ENCODE measurements around the gene RAET1E. TPM values are rescaled to one million over a fixed set of nuclear protein-coding genes. Genes with fewer than 3 reads are reported as not detected.
"Not testable (repeated sequence)": the region's sequence is repeated elsewhere in the genome, so short reads cannot be mapped to it uniquely, and the experiment has no call there.

Gene RAET1E
- total and polyA plus RNA-seq, 4 donors, result 0.18 to 1.7 (median 0.65) TPM; not detected in 1

DNA sequence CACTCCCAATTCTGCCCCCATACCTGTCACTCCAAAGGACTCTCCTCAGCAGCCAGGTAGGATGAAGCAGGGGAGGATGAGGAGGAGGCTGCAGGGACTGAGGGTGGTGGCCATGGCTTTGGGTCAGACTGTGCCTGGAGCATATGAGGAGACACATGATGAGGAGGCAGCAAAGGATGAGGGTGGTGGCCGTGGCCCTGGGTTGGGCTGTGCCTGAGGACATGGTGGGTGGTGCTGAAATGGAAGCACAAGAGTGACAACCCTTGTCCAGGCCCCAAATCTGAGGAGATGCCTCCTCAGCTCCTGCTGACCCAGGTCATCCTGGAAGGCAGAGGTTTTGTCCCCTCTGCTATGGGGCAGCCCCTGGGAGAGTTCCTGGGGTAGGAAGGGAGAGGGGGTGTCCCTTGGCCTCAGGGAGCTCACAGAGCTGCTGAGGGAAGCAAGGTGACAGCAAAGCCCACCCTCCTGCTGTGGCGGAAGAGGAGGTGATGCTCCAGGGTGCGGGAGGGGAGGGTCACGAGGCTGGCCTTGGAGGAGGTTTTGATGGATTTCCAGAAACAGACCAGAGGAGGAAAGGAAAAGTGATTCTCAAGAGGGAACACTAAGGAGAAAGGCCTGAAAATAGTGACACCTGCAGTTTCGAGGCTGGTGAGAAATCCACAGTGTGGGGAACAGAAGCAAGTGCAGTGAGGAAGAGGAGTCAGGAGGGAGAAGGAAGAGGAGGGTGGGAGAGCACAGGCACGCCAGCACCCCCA lies 20.4 kb upstream of the RAET1E start:
- H3K4me1 ChIP-seq (ENCODE audit: control insufficient read depth in 1 of 2, insufficient read depth in 2 of 2, low read length in 2 of 2), result no peaks in the 10 kb centered on the region
- no peaks in the 10 kb centered on the region for H3K27me3 ChIP-seq (ENCODE audit: control insufficient read depth in 1 of 2, insufficient read depth in 2 of 2, low read length in 1 of 2)
- DNase-seq, result peak; percentile 23 to 56
- no peak overlapping the region for H3K4me3 ChIP-seq (ENCODE audit: low read length in 2 of 2)
- no peaks in the 10 kb centered on the region for H3K9me3 ChIP-seq (ENCODE audit: control insufficient read depth, low read length)
- intact Hi-C loops (cut with DNase I), result no loop called here
- WGBS, 2 donors, result 91 to 92% methylated on average over 6 of the region's 6 CpGs
- H3K27ac ChIP-seq (ENCODE audit: low read depth in 1 of 2, low read length in 2 of 2), result no peak overlapping the region
- ATAC-seq (ENCODE audit: low FRiP score), result no peak
- no peaks in the 10 kb centered on the region for H3K36me3 ChIP-seq (ENCODE audit: control insufficient read depth in 1 of 2, insufficient read depth in 2 of 2, low read length in 1 of 2)

DNA sequence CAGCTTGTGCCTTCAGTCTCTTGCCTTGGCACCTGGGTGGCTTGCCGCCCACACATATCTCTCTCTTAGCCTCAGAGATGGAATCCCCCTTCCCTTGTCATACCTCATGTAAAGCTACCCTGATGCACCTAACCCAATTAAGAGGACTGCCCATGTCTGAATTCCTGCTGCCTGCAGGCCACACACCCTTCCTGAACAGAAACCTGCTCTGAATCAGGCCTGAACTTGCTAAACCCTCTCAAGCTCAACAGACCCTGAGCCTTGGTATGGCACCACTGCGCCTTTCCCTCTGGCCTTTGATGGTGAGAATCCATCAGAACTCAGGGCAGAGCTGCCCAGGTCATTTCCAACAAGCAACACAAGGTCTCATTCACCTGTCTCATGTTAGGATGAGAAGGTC lies 19.8 kb upstream of the RAET1E start:
- DNase-seq (no peak), ATAC-seq (ENCODE audit: low FRiP score) (no peak)
- no peaks in the 10 kb centered on the region for H3K36me3 ChIP-seq (ENCODE audit: control insufficient read depth in 1 of 2, insufficient read depth in 2 of 2, low read length in 1 of 2)
- intact Hi-C loops (cut with DNase I), result no loop called here
- H3K9me3 ChIP-seq (ENCODE audit: control insufficient read depth, low read length), result no peaks in the 10 kb centered on the region
- no peaks in the 10 kb centered on the region for H3K4me1 ChIP-seq (ENCODE audit: control insufficient read depth in 1 of 2, insufficient read depth in 2 of 2, low read length in 2 of 2)
- H3K4me3 ChIP-seq (ENCODE audit: low read length in 2 of 2), result no peak overlapping the region
- WGBS, 2 donors, result 95 to 96% methylated on average over 2 of the region's 2 CpGs
- H3K27ac ChIP-seq (ENCODE audit: low read depth in 1 of 2, low read length in 2 of 2), result no peak overlapping the region
- H3K27me3 ChIP-seq (ENCODE audit: control insufficient read depth in 1 of 2, insufficient read depth in 2 of 2, low read length in 1 of 2), result no peaks in the 10 kb centered on the region

DNA sequence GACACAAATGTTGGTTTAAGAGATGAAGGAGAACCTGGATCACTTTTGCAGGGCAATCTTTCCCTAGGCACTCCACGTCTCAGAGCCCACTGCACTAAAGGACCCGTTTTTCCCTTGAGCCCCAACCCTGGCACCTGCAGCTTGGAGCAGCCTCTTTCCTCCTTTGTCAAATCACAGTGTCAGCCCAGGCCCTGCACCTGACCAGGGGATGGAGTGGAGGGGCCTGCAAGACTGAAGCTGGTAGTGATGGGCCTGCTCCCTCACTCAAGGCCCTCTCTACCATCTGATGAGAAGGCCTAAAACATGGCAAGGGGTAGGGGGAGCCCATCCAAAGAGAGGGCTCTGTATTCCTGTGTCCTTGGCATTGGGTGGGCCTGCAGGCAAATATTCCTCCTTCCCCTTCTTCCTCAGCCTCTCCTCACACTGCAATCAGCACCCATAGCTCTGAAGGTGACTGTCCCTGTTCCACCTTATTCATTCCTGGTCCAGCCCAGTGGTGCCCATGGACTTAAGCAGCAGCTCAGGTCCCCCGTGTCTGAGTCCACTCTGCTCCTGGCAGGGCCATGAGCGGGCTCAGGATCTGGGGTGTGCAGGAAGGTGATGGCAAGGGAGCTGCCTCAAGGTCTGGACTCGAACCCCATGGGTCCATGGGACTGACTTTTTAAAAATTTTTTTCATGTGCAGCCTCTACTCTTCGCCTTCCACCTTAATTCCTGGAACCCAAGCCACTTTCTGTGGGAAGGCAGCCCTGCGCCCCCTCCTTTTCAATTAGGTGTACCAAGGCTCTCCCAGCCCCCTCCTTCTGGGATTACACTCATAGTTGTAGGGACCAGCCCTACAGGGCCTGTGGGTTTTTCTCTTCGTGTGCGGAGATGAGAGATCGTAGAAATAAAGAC lies 18.3 kb upstream of the RAET1E start:
- Histone ChIP-seq H3K27ac (ENCODE audit: low read depth in 1 of 2, low read length in 2 of 2) (no peak overlapping the region), H3K27me3 (ENCODE audit: control insufficient read depth in 1 of 2, insufficient read depth in 2 of 2, low read length in 1 of 2) (no peaks in the 10 kb centered on the region), H3K36me3 (ENCODE audit: control insufficient read depth in 1 of 2, insufficient read depth in 2 of 2, low read length in 1 of 2) (no peaks in the 10 kb centered on the region), H3K4me1 (ENCODE audit: control insufficient read depth in 1 of 2, insufficient read depth in 2 of 2, low read length in 2 of 2) (no peaks in the 10 kb centered on the region), H3K9me3 (ENCODE audit: control insufficient read depth, low read length) (no peaks in the 10 kb centered on the region), H3K4me3 (ENCODE audit: low read length in 2 of 2) (no peak overlapping the region)
- WGBS, 2 donors, result 94 to 95% methylated on average over 10 of the region's 10 CpGs
- intact Hi-C loops (cut with DNase I), result no loop called here
- peak in 1 of 2 donors; percentile 39 for DNase-seq
- ATAC-seq (ENCODE audit: low FRiP score), result no peak

DNA sequence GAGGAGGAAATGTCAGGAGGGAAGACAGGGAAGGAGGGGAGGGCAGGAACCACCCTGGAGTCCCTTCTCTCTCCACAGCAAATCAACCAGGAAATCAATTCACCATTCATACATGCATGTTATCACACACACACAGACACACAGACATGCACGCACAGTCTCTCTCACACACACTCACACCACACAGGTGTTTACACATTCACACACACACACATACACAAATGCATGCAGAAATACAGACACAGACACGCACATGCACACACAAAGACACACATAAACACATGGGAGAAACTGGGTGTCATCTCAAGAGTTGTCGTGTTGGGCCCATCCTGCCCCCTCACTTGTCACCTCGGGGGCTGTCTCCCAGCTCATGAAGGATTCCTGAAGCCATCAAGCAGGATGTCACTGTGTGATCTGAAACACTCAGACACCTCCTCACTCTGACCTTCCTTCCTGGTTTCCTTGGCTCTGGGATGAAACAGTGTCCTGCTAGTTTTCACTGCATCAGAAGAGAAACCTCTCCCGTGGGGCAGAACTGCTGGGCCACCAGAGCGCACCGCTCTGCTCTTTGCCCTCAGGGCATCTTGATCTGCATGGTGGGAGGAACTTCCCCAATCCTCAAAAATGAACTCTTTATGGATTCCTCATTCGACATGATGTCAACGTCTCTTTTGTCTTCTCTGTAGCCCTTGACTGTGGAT lies 15.8 kb upstream of the RAET1E start:
- H3K27ac ChIP-seq (ENCODE audit: low read depth in 1 of 2, low read length in 2 of 2), result no peak overlapping the region
- H3K27me3 ChIP-seq (ENCODE audit: control insufficient read depth in 1 of 2, insufficient read depth in 2 of 2, low read length in 1 of 2), result no peaks in the 10 kb centered on the region
- ATAC-seq (ENCODE audit: low FRiP score) (no peak), DNase-seq (peak in 1 of 2 donors; percentile 46)
- intact Hi-C loops (cut with DNase I), result no loop called here
- no peaks in the 10 kb centered on the region for H3K36me3 ChIP-seq (ENCODE audit: control insufficient read depth in 1 of 2, insufficient read depth in 2 of 2, low read length in 1 of 2)
- H3K4me1 ChIP-seq (ENCODE audit: control insufficient read depth in 1 of 2, insufficient read depth in 2 of 2, low read length in 2 of 2), result no peaks in the 10 kb centered on the region
- no peak overlapping the region for H3K4me3 ChIP-seq (ENCODE audit: low read length in 2 of 2)
- H3K9me3 ChIP-seq (ENCODE audit: control insufficient read depth, low read length), result no peaks in the 10 kb centered on the region
- 78 to 79% methylated on average over 9 of the region's 9 CpGs for WGBS, 2 donors

DNA sequence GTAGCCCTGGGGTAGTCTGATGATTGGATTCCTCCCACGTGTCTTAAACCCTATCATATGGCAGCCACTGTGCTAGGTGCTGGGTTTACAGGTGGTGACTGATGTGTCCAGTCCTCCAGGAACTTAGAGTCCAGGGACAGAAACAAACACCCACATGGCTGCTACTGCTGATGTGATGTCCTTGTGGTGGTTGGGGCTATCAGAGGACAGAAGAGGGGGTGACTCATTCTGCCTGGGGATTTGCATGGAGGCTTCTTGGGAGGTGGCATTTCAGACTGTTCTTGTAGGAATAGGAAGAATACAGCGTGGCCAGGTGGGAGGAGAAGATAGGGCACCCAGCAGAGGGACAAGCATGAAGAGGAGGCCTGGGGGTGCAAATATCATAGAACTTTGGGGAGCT lies 15.2 kb upstream of the RAET1E start:
- H3K36me3 ChIP-seq (ENCODE audit: control insufficient read depth in 1 of 2, insufficient read depth in 2 of 2, low read length in 1 of 2), result no peaks in the 10 kb centered on the region
- intact Hi-C loops (cut with DNase I), result no loop called here
- no peak overlapping the region for H3K4me3 ChIP-seq (ENCODE audit: low read length in 2 of 2)
- H3K27me3 ChIP-seq (ENCODE audit: control insufficient read depth in 1 of 2, insufficient read depth in 2 of 2, low read length in 1 of 2), result no peaks in the 10 kb centered on the region
- 86 to 88% methylated on average over 2 of the region's 2 CpGs for WGBS, 2 donors
- no peak overlapping the region for H3K27ac ChIP-seq (ENCODE audit: low read depth in 1 of 2, low read length in 2 of 2)
- no peaks in the 10 kb centered on the region for H3K4me1 ChIP-seq (ENCODE audit: control insufficient read depth in 1 of 2, insufficient read depth in 2 of 2, low read length in 2 of 2)
- peaks cover 1% of the 10 kb centered on the region for H3K9me3 ChIP-seq (ENCODE audit: control insufficient read depth, low read length)
- ATAC-seq (ENCODE audit: low FRiP score) (no peak), DNase-seq (no peak)

DNA sequence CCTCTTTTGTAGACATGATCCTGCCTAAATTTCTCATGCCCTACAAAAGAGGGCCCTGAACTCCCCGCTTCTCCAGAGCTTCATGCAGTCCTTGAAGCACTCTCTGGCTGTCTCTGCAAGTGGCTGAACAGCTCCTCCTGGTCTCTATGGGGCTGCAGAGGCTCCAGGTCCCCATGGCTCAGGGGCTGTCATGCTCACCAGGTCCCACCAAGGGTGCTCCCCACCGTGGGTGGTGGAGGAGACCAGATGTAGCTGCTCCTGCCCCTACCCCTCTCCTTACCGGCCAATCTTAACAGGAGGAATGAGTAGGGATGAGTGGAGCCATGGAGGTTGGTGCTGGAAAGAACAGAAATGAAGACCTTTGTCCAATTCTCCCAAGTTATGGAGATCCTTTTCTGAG lies 14.8 kb upstream of the RAET1E start:
- H3K4me3 ChIP-seq (ENCODE audit: low read length in 2 of 2); ATAC-seq (ENCODE audit: low FRiP score); intact Hi-C loops (cut with DNase I); H3K27ac ChIP-seq (ENCODE audit: low read depth in 1 of 2, low read length in 2 of 2); H3K9me3 ChIP-seq (ENCODE audit: control insufficient read depth, low read length); H3K27me3 ChIP-seq (ENCODE audit: control insufficient read depth in 1 of 2, insufficient read depth in 2 of 2, low read length in 1 of 2); H3K36me3 ChIP-seq (ENCODE audit: control insufficient read depth in 1 of 2, insufficient read depth in 2 of 2, low read length in 1 of 2); H3K4me1 ChIP-seq (ENCODE audit: control insufficient read depth in 1 of 2, insufficient read depth in 2 of 2, low read length in 2 of 2): not testable (repeated sequence)
- 78 to 90% methylated on average over 3 of the region's 3 CpGs for WGBS, 2 donors
- DNase-seq, result peak; percentile 29 to 34

DNA sequence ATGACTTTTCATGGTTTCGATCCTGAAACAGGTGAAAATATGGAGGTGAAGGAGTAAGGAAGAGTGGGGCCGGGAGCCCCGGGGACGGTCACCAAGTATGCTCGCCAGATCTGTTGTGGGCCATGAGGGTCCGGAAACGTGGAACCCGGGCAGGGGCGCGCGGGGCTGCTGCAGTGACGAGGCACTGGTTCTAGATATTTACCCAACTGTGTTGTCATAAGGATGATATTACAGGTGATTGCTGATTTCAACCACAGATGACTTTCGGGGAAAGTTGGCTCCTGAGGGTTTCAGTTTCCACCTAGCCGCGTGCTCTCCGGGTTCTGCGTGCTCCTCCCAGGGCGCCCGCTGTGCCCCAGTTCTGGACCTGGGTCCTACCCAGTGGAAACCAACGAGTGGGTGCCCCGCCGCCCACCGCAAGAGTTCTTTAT lies 12.8 kb upstream of the RAET1E start:
- no peak for ATAC-seq (ENCODE audit: low FRiP score)
- H3K4me1 ChIP-seq (ENCODE audit: control insufficient read depth in 1 of 2, insufficient read depth in 2 of 2, low read length in 2 of 2), result no peaks in the 10 kb centered on the region
- 96% methylated on average over 23 of the region's 23 CpGs for WGBS, 2 donors
- intact Hi-C loops (cut with DNase I), result no loop called here
- H3K9me3 ChIP-seq (ENCODE audit: control insufficient read depth, low read length), result peaks cover 1% of the 10 kb centered on the region
- H3K4me3 ChIP-seq (ENCODE audit: low read length in 2 of 2), result no peak overlapping the region
- no peaks in the 10 kb centered on the region for H3K36me3 ChIP-seq (ENCODE audit: control insufficient read depth in 1 of 2, insufficient read depth in 2 of 2, low read length in 1 of 2)
- no peak overlapping the region for H3K27ac ChIP-seq (ENCODE audit: low read depth in 1 of 2, low read length in 2 of 2)
- no peaks in the 10 kb centered on the region for H3K27me3 ChIP-seq (ENCODE audit: control insufficient read depth in 1 of 2, insufficient read depth in 2 of 2, low read length in 1 of 2)
- peak; percentile 33 to 67 for DNase-seq

DNA sequence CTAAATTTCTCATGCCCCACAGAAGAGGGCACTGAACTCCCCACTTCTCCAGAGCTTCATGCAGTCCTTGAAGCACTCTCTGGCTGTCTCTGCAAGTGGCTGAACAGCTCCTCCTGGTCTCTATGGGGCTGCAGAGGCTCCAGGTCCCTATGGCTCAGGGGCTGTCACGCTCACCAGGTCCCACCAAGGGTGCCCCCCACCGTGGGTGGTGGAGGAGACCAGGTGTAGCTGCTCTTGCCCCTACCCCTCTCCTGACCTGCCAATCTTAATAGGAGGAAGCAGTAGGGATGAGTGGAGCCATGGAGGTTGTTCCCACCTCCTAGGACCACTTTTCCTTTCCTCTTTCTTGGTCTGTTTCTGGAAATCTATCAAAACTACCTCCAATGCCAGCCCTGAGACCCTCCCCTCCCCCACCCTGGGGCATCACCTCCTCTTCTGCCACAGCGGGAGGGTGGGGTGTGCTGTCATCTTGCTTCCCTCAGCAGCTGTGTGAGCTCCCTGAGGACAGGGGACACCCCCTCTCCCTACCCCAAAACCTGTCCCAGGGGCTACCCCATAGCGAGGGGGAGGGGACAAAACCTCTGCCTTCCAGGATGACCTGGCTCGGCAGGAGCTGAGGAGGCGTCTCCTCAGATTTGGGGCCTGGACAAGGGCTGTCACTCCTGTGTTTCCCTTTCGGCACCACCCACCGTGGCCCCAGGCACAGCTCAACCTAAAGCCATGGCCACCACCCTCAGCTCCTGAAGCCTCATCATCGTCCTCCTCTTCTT lies 12.0 kb upstream of the RAET1E start:
- Histone ChIP-seq H3K4me1 (ENCODE audit: control insufficient read depth in 1 of 2, insufficient read depth in 2 of 2, low read length in 2 of 2) (no peaks in the 10 kb centered on the region), H3K36me3 (ENCODE audit: control insufficient read depth in 1 of 2, insufficient read depth in 2 of 2, low read length in 1 of 2) (no peaks in the 10 kb centered on the region), H3K4me3 (ENCODE audit: low read length in 2 of 2) (no peak overlapping the region), H3K9me3 (ENCODE audit: control insufficient read depth, low read length) (peaks cover 1% of the 10 kb centered on the region), H3K27ac (ENCODE audit: low read depth in 1 of 2, low read length in 2 of 2) (no peak overlapping the region), H3K27me3 (ENCODE audit: control insufficient read depth in 1 of 2, insufficient read depth in 2 of 2, low read length in 1 of 2) (no peaks in the 10 kb centered on the region)
- ATAC-seq (ENCODE audit: low FRiP score), result no peak
- intact Hi-C loops (cut with DNase I), result no loop called here
- DNase-seq, result peak; percentile 32 to 44
- 89 to 94% methylated on average over 9 of the region's 9 CpGs for WGBS, 2 donors

Measured in aorta (tissue), 5 donors.